ENCODE measurements around the gene TINAGL1. TPM values are rescaled to one million over a fixed set of nuclear protein-coding genes. Genes with fewer than 3 reads are reported as not detected.

The TINAGL1 gene
- total RNA-seq, 1 donor from 2014 or later: 218 TPM

DNA sequence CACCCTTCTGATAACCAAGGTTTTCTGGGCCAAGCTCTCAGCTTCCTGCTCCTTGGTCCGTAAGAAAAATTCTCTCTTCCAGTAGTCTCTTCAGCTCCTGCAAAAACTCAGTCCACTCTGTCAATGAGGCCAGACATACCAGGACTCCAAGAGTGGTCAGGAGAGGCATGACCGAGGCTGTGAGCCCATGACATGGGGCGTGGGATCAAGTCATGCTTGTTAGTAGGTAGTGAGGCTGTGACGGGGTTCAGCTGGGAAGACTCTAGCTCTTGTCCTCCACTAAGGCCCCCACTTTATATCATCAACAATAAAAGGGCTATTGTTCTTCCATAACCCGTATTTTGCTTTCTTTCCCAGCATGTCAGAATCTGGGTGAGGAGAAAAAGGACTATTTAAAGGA, 31.0 kb downstream of the TINAGL1 start:
- DNase-seq (ENCODE audit: low spot score): peak; percentile 18

DNA sequence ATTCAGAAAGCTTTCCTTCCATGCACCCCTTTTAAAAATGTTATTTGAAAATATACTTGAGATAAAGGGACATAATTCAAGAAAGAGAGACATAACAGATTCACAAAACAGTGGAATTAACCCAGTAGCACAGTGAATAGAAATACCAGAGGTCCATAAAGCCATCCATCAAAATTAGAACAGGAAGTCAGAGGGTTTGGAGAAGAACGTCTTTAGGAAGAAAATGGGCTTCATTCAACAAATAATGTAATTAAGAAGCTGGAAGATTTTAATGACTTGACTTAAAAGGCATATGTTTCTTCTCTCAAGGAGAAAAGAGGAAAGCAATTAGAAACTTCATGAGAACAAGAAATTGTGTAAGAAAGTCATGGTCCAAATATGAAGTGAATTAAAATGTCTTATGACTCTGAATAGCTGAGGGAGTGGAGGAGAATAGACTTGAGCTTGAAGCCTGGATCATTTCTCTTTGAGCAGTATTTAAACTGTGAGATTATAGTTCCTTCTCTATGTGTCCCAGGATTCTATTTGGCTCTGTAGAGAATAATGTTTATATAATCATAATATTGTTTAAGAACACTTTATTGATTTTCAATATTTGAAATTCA, 33.3 kb downstream of the TINAGL1 start:
- DNase-seq (ENCODE audit: low spot score): no peak

DNA sequence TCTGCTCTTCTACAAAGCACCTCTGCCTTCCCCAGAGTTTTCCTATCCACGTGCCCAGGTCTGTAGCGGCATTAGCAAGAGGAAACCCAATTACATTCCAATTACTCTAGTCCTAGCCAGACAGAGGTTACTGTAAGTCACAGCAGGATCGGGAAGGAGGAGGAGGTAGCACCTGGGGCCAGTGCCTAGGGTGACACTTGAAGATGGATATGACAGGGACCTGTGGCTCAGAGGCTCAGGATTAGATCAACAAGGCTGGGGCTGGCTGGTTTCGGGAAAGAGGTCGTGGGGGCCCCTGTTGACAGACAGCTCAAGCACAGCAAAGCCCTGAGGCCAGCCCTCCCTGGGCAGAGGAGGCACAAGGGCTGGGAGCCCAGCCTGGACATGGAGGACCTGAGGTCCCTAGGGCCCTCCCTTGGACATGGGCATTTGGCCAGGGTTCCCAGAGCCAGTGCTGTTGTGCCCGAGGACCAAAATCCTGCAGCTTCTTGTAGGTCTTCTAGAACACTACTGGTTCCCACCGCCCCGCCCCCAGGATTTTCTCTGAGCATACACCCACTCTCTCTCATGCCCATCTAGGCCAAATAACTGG, 38.2 kb downstream of the TINAGL1 start:
- peak; percentile 37 for DNase-seq (ENCODE audit: low spot score)

DNA sequence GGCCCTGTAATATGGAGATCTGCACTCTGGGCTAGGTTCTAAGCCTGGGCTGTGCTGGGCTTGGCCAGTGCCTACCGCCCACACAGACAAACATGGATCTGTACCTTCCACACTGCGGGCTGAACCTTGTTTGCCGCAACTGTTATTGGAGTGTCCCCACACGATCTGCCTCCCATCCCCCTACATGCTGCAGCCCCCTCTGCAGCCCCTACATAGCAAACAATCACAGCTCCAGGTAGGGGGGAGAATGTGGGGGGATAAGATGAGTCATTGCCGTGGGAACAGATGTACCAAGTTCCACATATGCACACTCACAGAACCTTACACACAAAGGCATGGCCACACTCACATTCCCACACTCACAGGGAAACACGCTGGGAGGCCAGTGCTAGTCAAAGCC, 39.1 kb downstream of the TINAGL1 start:
- DNase-seq (ENCODE audit: low spot score): peak; percentile 30

DNA sequence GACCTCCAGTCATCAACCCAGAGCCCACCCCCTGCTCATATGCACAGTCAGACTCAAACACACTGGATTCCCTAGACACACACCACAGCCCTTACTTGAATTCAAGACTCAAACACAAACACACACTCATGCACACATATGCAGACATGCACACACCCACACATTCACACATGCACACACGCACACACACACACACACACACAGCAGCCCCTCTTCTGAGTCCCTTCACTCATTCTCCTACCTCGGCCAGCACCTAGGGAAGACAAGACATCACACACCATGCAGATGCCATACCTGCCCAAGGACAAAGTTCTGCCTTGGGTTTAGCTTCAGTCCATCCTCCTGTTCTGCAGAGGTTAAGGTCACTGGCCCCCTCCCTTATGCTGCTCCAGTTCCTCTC, 39.6 kb downstream of the TINAGL1 start:
- DNase-seq (ENCODE audit: low spot score): peak; percentile 14

DNA sequence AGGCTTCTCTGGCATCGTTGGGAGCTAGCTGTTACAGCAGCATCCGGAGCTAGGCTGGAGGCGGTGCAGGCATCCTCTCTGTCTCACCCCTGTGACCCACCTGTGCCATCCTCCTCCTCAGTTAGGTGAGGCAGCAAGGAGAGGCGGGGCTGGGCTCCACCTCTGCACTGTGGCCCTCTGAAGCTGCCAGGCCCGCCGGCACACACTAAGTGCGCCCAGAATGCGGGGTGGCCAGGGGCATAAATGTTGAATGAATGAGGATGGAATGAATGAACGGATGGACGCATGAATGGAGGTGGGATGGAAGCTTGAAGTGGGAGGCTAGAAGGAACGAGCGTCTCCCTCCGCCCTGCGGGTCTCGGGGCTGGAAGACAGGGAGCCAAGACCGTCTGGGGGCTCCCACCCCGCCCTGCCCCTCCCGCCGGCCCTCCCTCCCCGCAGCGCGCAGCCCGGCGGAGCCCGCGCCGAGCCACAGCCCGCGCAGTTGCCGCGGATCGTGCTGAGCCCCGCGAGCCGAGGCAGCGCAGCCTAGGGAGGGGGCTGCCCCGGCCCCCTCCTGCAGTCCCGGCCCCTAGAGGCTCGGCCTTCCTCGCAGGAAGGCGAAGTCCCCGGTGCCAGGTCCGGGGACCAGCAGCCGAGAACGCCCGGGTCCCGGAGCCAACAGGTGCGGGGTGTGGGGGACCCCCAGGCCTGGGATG, 41.1 kb downstream of the TINAGL1 start, which contains the start of gene HCRTR1:
HCRTR1 (plus strand) TSS at position 472 of the 698 bp plus-strand sequence. CDS start 1,504 bp downstream, outside the sequence.
- DNase-seq (ENCODE audit: low spot score): peak; percentile 42

DNA sequence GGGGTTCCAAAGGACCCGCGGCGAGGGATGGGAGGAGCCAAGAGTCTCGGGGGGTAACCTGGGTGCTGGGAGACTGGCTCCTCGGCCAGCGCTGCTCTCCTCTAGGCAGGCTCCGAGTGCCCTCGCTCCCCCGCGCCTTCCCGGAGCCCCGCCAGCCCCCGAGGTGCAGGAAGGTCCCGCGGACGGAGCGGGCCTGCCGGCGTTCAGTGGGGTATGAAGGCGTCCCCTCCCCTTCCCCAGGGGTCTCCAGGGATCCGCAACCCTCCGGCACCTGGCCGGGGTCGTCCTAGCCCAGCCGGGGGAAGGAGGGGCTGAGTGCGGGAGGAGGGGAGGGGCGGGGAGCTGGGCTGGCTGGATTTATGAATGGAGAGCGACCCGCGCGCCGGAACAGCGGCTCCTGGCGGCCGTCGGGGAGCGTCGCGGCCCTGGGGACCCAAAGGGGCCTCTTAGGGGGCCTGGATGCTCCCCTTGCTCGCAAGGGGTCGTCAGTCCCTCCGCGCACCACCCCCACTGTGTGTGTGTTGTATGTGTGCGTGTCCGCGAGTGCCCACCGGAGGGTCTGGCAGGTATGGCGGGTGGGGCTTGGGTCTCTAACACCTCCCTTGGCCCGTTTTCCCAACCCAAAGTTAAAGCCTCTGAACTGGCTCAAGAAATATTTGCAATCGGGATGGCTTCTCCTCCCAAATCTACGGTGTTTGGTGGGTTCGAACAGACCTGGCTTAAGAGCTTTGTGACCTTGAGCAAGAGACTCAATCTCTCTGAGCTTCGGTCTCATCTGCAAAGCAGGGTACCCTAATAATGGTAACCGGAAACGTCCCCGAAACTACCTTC, 41.8 kb downstream of the TINAGL1 start:
- DNase-seq (ENCODE audit: low spot score): peak; percentile 43

DNA sequence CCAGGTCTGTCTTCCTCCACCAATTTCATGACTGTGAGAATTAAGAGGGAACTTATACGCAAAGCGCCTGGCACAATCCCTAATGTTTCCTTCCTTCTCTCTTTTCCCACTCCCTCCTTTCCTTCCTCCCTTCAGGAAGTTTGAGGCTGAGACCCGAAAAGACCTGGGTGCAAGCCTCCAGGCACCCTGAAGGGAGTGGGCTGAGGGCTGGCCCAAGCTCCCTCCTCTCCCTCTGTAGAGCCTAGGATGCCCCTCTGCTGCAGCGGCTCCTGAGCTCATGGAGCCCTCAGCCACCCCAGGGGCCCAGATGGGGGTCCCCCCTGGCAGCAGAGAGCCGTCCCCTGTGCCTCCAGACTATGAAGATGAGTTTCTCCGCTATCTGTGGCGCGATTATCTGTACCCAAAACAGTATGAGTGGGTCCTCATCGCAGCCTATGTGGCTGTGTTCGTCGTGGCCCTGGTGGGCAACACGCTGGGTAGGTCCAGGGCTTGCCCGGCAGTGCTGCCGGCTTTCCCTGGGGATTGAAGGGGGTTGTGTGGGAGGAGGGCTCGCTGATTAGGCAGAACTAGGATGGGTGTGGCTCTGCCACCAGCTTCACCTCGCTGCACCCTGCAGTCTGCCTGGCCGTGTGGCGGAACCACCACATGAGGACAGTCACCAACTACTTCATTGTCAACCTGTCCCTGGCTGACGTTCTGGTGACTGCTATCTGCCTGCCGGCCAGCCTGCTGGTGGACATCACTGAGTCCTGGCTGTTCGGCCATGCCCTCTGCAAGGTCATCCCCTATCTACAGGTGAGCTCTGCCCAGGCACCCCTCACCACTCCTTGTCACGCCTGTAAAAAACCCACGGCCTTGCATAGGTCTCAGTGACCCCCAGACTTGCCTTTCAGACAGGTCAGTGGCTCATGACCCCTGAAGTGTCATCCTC, 42.9 kb downstream of the TINAGL1 start:
- DNase-seq (ENCODE audit: low spot score): peak; percentile 42

DNA sequence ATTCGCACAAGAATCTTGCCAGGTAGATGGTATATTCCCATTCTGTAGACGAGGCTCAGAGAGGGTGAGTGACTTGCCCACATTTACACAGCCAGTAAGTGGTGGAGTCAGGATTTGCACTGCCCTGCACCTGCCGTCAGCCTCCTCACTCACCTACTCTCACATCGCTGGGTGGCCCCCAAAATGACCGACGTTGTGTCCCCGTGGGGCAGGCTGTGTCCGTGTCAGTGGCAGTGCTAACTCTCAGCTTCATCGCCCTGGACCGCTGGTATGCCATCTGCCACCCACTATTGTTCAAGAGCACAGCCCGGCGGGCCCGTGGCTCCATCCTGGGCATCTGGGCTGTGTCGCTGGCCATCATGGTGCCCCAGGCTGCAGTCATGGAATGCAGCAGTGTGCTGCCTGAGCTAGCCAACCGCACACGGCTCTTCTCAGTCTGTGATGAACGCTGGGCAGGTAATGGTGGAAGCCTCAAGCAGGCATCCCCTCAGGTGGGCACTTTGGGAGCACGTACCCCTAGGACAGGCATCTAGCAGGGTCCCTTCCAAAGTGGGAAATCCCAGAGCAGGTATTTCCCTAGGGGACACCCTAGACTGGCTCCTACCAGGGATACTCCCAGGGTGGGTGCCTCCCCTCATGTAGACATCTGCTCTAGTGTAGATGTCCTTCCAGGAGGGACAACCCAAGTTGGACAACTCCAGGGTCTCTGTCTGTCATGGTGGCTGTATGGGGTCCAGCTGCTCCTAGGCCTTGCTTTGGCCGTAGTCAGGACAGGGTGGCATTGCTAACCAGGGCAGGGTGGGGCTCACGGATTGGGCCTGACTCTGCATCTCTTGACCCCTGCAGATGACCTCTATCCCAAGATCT, 44.5 kb downstream of the TINAGL1 start:
- peak; percentile 35 for DNase-seq (ENCODE audit: low spot score)

DNA sequence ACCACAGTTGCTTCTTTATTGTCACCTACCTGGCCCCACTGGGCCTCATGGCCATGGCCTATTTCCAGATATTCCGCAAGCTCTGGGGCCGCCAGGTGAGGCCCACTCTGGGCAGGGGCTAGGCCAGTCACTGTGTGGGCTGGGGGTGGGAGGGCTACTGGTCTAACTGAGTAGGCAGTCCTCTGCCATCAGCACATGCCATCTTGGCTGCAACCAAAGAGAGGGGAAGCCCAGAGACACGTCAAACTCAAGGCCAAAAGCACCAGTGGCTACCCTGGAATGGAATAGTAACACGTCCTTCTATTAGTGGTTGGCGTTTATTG, 45.1 kb downstream of the TINAGL1 start:
- peak; percentile 40 for DNase-seq (ENCODE audit: low spot score)

DNA sequence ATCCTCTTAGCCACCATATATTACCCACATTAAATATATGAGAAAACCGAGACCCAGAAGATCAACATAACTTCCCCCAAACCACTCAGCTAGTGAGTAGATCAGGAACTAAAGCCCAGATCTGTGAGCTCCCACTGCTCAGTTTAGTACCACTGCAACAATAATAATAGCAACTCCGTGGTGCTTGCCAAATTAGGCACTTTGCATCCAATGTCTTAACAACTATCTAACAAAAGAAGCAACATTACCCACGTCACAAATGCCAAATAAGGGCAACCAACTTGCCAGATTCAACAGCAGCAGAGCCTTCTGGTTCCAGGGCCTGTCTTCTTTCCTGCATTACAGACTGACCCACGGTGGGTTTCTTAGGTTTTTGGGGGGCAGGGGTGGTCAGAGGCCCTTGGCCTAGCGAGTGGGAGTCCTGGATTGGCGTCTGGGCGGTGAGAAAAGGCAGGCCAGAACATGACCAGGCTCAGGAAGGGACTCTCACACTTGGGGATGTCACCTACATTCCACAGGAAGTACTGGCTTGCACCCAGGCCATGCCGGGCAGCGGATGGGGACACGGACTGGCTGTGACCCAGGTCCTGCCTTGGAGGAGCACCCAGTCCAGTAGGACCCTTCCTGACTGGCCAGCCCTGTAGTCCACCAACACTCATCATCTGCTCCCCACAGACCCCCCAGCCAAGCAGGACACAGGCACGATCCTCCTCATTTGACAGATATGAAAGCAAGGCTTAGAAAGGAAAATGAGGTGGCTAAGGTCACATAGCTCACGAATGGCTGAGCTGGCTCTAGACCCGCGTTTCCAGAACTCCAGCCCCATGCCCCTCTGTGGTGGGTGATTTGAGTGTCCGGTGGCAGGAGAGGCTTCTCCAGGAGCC, 45.8 kb downstream of the TINAGL1 start:
- DNase-seq (ENCODE audit: low spot score): no peak

DNA sequence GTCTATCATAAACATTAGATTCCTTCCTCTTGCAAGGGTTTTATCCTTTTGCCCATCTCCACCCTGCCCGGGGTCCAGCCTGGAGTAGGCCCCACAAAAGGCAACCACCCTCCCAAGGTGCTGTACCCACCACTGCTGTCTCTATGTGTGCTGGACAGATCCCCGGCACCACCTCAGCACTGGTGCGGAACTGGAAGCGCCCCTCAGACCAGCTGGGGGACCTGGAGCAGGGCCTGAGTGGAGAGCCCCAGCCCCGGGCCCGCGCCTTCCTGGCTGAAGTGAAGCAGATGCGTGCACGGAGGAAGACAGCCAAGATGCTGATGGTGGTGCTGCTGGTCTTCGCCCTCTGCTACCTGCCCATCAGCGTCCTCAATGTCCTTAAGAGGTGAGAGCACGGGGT, 47.0 kb downstream of the TINAGL1 start:
- DNase-seq (ENCODE audit: low spot score): no peak

DNA sequence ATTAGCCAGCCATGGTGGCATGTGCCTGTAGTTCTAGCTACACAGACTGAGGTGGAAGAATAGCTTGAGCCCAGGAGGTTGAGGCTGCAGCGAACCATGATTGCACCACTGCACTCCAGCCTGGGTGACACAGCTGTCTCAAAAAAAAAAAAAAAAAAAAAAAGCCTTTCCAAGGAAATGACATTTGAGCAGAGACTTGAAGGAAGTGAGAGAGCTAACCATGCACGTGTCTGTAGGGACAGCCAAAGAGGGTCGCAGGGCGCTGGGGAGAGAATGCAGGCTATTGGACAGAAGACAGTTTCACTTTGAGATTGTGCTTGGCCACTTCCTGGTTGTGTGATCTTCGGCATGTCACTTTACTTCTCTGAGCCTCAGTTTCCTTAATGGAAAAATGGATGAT, 48.0 kb downstream of the TINAGL1 start:
- no peak for DNase-seq (ENCODE audit: low spot score)

DNA sequence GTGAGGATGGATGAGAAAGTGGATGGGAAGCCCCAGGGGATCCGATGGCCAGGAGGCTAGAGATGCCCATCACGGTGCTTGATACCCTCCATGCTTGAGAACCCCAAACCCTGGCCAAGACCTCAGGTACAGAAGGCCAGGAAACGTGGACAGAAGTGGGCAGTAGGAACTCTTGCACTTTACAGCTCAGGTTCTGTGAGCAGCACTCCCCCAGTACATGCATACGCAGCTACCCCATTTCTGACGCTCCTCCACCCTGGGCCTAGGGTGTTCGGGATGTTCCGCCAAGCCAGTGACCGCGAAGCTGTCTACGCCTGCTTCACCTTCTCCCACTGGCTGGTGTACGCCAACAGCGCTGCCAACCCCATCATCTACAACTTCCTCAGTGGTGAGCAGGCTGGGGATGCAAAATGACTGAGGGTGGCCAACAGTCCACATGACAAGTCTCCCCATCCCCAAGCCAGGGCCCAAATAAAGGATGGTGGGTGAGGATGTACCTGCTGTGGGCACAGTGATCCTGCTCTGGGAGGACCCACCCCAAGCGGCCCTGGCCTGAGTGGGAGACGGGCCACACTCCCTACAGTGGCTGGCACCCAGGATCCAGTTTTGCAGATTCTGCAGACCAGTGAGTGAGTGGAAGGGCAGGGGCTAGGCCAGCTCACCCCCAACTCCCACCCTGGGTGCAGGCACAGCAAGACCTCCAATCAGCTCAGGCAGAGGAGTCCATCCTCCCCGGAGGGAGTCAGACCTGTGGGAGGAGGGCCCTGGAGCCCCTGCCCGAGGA, 48.6 kb downstream of the TINAGL1 start:
- DNase-seq (ENCODE audit: low spot score): no peak

DNA sequence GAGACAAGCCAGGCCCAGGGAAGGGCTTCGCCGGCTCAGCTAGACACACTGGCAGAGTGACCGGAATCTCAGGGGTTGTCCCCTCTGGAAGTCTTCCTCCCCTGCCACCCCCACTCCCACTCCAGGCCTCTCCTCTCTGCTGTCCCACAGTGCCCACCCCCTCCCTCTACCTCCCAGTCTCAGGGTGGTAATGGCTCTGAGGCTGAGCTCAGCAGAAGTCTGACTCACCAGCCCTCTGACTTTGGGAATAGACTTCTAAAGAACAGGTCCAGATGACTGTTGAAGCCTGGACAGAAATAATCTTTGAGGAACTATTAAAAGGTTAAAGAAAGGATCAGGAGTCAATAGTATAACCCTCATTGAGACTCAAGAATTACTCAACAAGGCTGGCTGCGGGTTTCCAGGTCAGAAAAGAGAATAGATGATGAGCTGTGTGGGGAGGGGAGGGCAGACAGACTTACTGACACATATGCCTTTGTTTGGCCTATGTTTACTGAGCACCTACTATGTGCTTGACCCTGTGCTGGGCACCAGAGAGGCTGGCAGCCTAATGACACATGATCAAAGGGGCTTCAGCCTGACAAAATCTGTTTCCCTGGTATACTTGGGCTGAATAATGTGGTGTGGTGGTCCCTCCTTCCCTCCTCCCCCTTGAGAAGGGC, 49.4 kb downstream of the TINAGL1 start:
- DNase-seq (ENCODE audit: low spot score): no peak

DNA sequence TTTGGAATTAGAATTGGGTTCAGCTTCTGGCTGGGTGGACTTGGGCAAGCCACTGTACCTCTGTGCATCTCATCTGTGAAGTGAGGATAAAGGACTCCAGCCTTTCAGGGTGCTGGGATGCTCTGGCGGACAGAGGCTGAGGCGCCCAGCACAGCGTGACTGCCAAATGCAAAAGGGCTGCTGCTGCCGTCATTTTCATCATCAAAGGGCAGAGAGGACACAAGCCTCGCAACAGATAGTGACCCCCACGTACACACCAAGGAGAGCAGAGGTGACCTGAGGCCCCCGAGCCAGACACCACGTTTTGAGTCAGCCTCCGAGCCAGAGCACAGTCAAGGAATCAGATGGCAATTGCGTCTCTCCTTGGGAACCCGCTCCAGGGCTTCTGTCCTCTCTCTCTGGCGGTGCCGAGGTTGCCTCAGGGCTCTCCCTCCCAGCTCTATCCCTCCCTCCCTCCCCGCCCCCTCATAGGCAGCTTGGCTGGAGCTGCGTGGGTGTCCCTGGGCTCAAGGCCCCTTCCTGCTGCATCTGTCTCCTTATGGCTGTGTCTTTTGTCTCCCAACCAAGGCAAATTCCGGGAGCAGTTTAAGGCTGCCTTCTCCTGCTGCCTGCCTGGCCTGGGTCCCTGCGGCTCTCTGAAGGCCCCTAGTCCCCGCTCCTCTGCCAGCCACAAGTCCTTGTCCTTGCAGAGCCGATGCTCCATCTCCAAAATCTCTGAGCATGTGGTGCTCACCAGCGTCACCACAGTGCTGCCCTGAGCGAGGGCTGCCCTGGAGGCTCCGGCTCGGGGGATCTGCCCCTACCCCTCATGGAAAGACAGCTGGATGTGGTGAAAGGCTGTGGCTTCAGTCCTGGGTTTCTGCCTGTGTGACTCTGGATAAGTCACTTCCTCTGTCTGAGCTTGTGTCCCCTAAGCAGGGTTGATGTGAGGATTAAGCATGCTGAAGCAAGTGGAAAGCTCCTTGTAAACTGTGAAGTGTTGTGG, 50.2 kb downstream of the TINAGL1 start:
- DNase-seq (ENCODE audit: low spot score): no peak

Measured in ureter (tissue), 1 donor.